Colonic mucosa (tissue), 4 donors: Measurements from ENCODE around the gene ATP7B. TPM values are rescaled to one million over a fixed set of nuclear protein-coding genes. Genes with fewer than 3 reads are reported as not detected.

Experiments used
- DNase-seq: peaks from one replicate; pipeline ENCODE4 v3.0.0-alpha.2; 2020
- H3K27ac ChIP-seq: fragments of 200-600 bp; one replicate; pipeline ENCODE4 v1.8.0; 2021
- H3K27me3 ChIP-seq: fragments of 200-600 bp; one replicate; pipeline ENCODE4 v1.8.0; 2021
- H3K36me3 ChIP-seq: fragments of 200-600 bp; one replicate; pipeline ENCODE4 v1.8.0; 2021
- H3K4me1 ChIP-seq: fragments of 200-600 bp; one replicate; pipeline ENCODE4 v1.8.0; 2021; ENCODE audit warnings: mild to moderate bottlenecking
- H3K4me3 ChIP-seq: fragments of 200-600 bp; one replicate; pipeline ENCODE4 v1.8.0; 2021
- H3K9ac ChIP-seq, 2 donors: one replicate each; pipeline ENCODE4 v1.7.0; 2013; ENCODE audit warnings: control low read depth in 2 of 2, low read depth in 2 of 2, low read length in 2 of 2
- H3K9me3 ChIP-seq: fragments of 200-600 bp; one replicate; pipeline ENCODE4 v1.8.0; 2021
- CTCF ChIP-seq: fragments of 200-600 bp; IDR thresholded peaks from one replicate; pipeline ENCODE4 v1.8.0; 2022; ENCODE audit warnings: antibody characterized with exemption, mild to moderate bottlenecking
- intact Hi-C: fragments of 100-400 bp; cut with DNase I; formaldehyde crosslinking; loops from one replicate; pipeline ENCODE4 v1.14.1; 2022
- total RNA-seq, 2 donors: library from RNA; stranded (reverse); fragmentation: NEBNext Ultra II Directional in 1 of 2; extraction: Animal tissue kit (Norgen Biotek cat#: 25700) in 1 of 2; gene quantifications; one replicate each; pipeline ENCODE4 v1.2.1, GENCODE V29; 2021
- donor health status: healthy.
- donor health status: DM: no; HTN: no; CAD: no.
- donor health status: DM: no; HTN: no; CAD: no.

ATP7B gene
- total RNA-seq, 2 donors from 2014 or later: 14.0 to 18.8 TPM

- Histone ChIP-seq H3K36me3 (no peaks in the 10 kb centered on the region), H3K4me3 (no peak overlapping the region), H3K27ac (no peak overlapping the region), H3K4me1 (no peaks in the 10 kb centered on the region), H3K9me3 (no peaks in the 10 kb centered on the region), H3K27me3 (no peaks in the 10 kb centered on the region), H3K9ac (no peak overlapping the region)
- DNase-seq: no peak
- no peak for TF ChIP-seq CTCF
- intact Hi-C loops: loop anchor here (10.0 kb wide), 1 partner anchor 302 kb away; no protein-coding TSS in a partner anchor
Observed at GRCh38 chr13:51892657-51893056, 118.6 kb downstream of the ATP7B start.

- DNase-seq: no peak
- no peaks in the 10 kb centered on the region for H3K36me3 ChIP-seq
- intact Hi-C loops: no loop called here
- no peaks in the 10 kb centered on the region for H3K4me1 ChIP-seq
- no peaks in the 10 kb centered on the region for H3K27me3 ChIP-seq
- H3K27ac ChIP-seq: no peak overlapping the region
- no peak for TF ChIP-seq CTCF
- H3K9ac ChIP-seq: no peak overlapping the region
- H3K9me3 ChIP-seq: no peaks in the 10 kb centered on the region
- no peak overlapping the region for H3K4me3 ChIP-seq
Observed at GRCh38 chr13:51887468-51887867, 123.8 kb downstream of the ATP7B start.

GRCh38 chr13:51885651-51886050 lies 125.6 kb downstream of the ATP7B start:
- no peak for TF ChIP-seq CTCF
- Histone ChIP-seq H3K36me3 (no peaks in the 10 kb centered on the region), H3K9me3 (no peaks in the 10 kb centered on the region), H3K27ac (no peak overlapping the region), H3K27me3 (no peaks in the 10 kb centered on the region), H3K9ac (no peak overlapping the region), H3K4me1 (no peaks in the 10 kb centered on the region), H3K4me3 (no peak overlapping the region)
- intact Hi-C loops: no loop called here
- peak; percentile 2 for DNase-seq

GRCh38 chr13:51883226-51883600 lies 128.0 kb downstream of the ATP7B start:
- peak; percentile 4 for DNase-seq
- no peak for TF ChIP-seq CTCF
- no peaks in the 10 kb centered on the region for H3K4me1 ChIP-seq
- H3K4me3 ChIP-seq: no peak overlapping the region
- H3K27ac ChIP-seq: no peak overlapping the region
- H3K9me3 ChIP-seq: no peaks in the 10 kb centered on the region
- H3K36me3 ChIP-seq: no peaks in the 10 kb centered on the region
- no peaks in the 10 kb centered on the region for H3K27me3 ChIP-seq
- intact Hi-C loops: no loop called here
- H3K9ac ChIP-seq: no peak overlapping the region

Other genes starting within 250 kb of the ATP7B start
- gene DHRS12, start 207.3 kb downstream of the ATP7B start, total RNA-seq: 10 to 100 TPM in 1 of 2 donors, 1 to 10 TPM in 1; 6.6 to 12.4 TPM
- under 1 TPM in 1 of 2 donors, not detected in 1; 0.12 TPM for gene TMEM272, start 166.3 kb downstream of the ATP7B start, total RNA-seq
- gene CCDC70, start 149.5 kb downstream of the ATP7B start, total RNA-seq: not detected
- 10 to 100 TPM; 32.4 to 45.0 TPM for gene ALG11, start 948 bp upstream of the ATP7B start, total RNA-seq
- gene UTP14C, start 13.2 kb upstream of the ATP7B start, total RNA-seq: 10 to 100 TPM; 16.3 to 18.8 TPM
- under 1 TPM; 0.24 to 0.25 TPM for gene NEK5, start 117.6 kb upstream of the ATP7B start, total RNA-seq
- 10 to 100 TPM; 27.8 to 35.8 TPM for gene NEK3, start 148.1 kb upstream of the ATP7B start, total RNA-seq